Heart left ventricle (tissue), 13 donors: ENCODE data around the gene BBC3.

ENCODE experiments used
- POLR2A ChIP-seq, 2 donors: fragments of 450-650 bp; IDR thresholded peaks; one replicate each; pipeline ENCODE4 v1.6.1; 2017; ENCODE audit warnings: antibody characterized with exemption in 2 of 2, mild to moderate bottlenecking in 2 of 2, moderate library complexity in 2 of 2
- TF ChIP-seq, protein P1 (sequence below), 12 donors: fragments of 200-600 bp; sonication (generic) in 4 of 12; IDR thresholded peaks; one replicate each; pipeline versions ENCODE4 v1.5.0 to v1.8.0; 2018 to 2022; ENCODE audit warnings: antibody characterized with exemption in 12 of 12, mild to moderate bottlenecking in 5 of 12
- donor health status: ischemic (EF 13 %, LVEDD 7.1; RV severe dilation, severe dysfunction).
- donor health status: DM: no; HTN: yes; CAD: no.
- donor health status: DM: no; HTN: no; CAD: no.
- donor health status: ischemic (EF 25% LVEDD 6.9; RV normal size, moderate dysfunction).
- donor health status: ischemic (EF 25% LVEDD 5.7; RV mildly dilated, moderate dysfunction).
- donor health status: ischemic (EF 35%, LVEDD 5.7; RV mildly dilated, moderate dysfunction).
- donor health status: nonischemic (EF 11% LVEDD 7.7; RV severe dilation, severe dysfunction).
- donor health status: DM: yes; HTN: yes; CAD: no.
- donor health status: PGD.
- donor health status: ischemic (EF 29% LVEDD 5.4; RV normal size, mild dysfunction).
- donor health status: nonischemic (EF 23%, LVEDD 6.1; RV moderate dilation, normal function).

DNA sequence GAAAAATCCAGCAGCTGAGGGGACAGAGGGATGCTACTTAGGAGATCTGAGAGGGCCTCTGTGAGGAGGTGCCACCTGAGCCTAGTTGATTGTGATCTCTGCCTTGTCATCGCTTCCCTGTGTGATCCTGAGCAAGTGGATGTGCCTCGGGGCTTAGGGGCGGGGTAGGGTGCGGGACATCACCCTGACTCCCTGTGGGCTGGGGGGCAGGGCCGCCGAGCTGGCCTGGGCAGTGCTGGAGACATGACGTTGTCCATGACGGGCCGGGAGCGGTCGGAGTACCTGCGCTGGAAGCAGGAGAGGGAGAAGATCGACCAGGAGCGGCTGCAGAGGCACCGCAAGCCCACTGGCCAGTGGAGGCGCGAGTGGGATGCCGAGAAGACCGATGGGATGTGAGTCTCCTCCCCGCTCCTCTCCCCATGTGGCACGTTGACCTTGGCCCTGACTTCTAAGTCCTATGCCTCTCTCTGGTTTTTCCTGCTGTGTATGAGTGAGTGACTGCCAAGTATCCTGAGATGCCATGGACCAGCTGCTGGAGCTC, 35.5 kb upstream of the BBC3 start:
- TF ChIP-seq, protein P1, sequence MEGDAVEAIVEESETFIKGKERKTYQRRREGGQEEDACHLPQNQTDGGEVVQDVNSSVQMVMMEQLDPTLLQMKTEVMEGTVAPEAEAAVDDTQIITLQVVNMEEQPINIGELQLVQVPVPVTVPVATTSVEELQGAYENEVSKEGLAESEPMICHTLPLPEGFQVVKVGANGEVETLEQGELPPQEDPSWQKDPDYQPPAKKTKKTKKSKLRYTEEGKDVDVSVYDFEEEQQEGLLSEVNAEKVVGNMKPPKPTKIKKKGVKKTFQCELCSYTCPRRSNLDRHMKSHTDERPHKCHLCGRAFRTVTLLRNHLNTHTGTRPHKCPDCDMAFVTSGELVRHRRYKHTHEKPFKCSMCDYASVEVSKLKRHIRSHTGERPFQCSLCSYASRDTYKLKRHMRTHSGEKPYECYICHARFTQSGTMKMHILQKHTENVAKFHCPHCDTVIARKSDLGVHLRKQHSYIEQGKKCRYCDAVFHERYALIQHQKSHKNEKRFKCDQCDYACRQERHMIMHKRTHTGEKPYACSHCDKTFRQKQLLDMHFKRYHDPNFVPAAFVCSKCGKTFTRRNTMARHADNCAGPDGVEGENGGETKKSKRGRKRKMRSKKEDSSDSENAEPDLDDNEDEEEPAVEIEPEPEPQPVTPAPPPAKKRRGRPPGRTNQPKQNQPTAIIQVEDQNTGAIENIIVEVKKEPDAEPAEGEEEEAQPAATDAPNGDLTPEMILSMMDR (IDR thresholded peaks at IDR 0.05), result no peak
- TF ChIP-seq POLR2A (IDR thresholded peaks at IDR 0.05), result no peak
